Fibroblast of the conjunctiva (primary cell): ENCODE data around the gene CDK5.

Experiments
- DNase-seq: peaks from one replicate; pipeline ENCODE4 v3.0.0-alpha.2; 2010; ENCODE audit warnings: low read depth

The CDK5 gene

GRCh38 chr7:151073990-151074389 is 16.3 kb upstream of the CDK5 start:
- DNase-seq: no peak

- DNase-seq: no peak
Measured at GRCh38 chr7:151071032-151071866, 13.6 kb upstream of the CDK5 start.

- no peak for DNase-seq
Measured at GRCh38 chr7:151070574-151070960, 12.9 kb upstream of the CDK5 start.

- no peak for DNase-seq
Measured at GRCh38 chr7:151069841-151070573, 12.3 kb upstream of the CDK5 start.

- DNase-seq: no peak
Measured at GRCh38 chr7:151068069-151068773, 10.5 kb upstream of the CDK5 start.

GRCh38 chr7:151066273-151066974 is 8.7 kb upstream of the CDK5 start:
- no peak for DNase-seq

GRCh38 chr7:151065516-151065915 is 7.8 kb upstream of the CDK5 start:
- no peak for DNase-seq

- DNase-seq: no peak
Measured at GRCh38 chr7:151064993-151065392, 7.3 kb upstream of the CDK5 start.

- DNase-seq: no peak
Measured at GRCh38 chr7:151064454-151064853, 6.8 kb upstream of the CDK5 start.

- DNase-seq: no peak
Measured at GRCh38 chr7:151063212-151063561, 5.5 kb upstream of the CDK5 start.

- DNase-seq: no peak
Measured at GRCh38 chr7:151062399-151063211, 4.9 kb upstream of the CDK5 start.

GRCh38 chr7:151062111-151062398 is 4.4 kb upstream of the CDK5 start:
- no peak for DNase-seq

GRCh38 chr7:151061213-151062110 is 3.8 kb upstream of the CDK5 start:
- DNase-seq: no peak

GRCh38 chr7:151060416-151061212 is 2.9 kb upstream of the CDK5 start:
- no peak for DNase-seq

GRCh38 chr7:151060113-151060415 is 2.4 kb upstream of the CDK5 start:
- no peak for DNase-seq

GRCh38 chr7:151059367-151060112 is 1.8 kb upstream of the CDK5 start, which contains the start of gene SLC4A2:
TSS of gene SLC4A2 (plus strand) at chr7:151059589. CDS start at chr7:151061988, 2,399 bp downstream.
- DNase-seq: no peak

GRCh38 chr7:151058781-151059366 is 1.2 kb upstream of the CDK5 start:
- no peak for DNase-seq

GRCh38 chr7:151057989-151058780 is 488 bp upstream of the CDK5 start:
- DNase-seq: peak; percentile 98
